Sigmoid colon (tissue), 7 donors: Measurements from ENCODE around the gene COL4A1. TPM values are rescaled to one million over a fixed set of nuclear protein-coding genes. Genes with fewer than 3 reads are reported as not detected.

ENCODE experiments used
- DNase-seq: peaks from one replicate; pipeline ENCODE4 v3.0.0-alpha.2; 2019
- H3K27ac ChIP-seq, 4 donors: fragments of 200-600 bp; sonication (generic); one replicate each; pipeline ENCODE4 v1.5.1; 2016 to 2019; ENCODE audit warnings: mild to moderate bottlenecking in 1 of 4
- H3K27me3 ChIP-seq, 3 donors: fragments of 200-600 bp; sonication (generic); one replicate each; pipeline ENCODE4 v1.5.1; 2019; ENCODE audit warnings: mild to moderate bottlenecking in 1 of 3
- H3K36me3 ChIP-seq, 4 donors: fragments of 200-600 bp; sonication (generic); one replicate each; pipeline ENCODE4 v1.5.1; 2016 to 2019
- H3K4me1 ChIP-seq, 4 donors: fragments of 200-600 bp; sonication (generic); one replicate each; pipeline ENCODE4 v1.5.1; 2017 to 2019
- H3K4me3 ChIP-seq, 4 donors: fragments of 200-600 bp; sonication (generic); one replicate each; pipeline ENCODE4 v1.5.1; 2017 to 2019; ENCODE audit warnings: mild to moderate bottlenecking in 2 of 4, moderate library complexity in 1 of 4
- H3K9me3 ChIP-seq, 4 donors: fragments of 200-600 bp in 3 of 4; sonication (generic) in 3 of 4; one replicate each; pipeline versions ENCODE4 v1.5.1 to v1.6.1; 2013 to 2019
- EP300 ChIP-seq, 4 donors: sonication (generic); formaldehyde crosslinking; IDR thresholded peaks; one replicate each; pipeline ENCODE4 v1.6.1; 2017; ENCODE audit warnings: antibody characterized with exemption in 4 of 4
- POLR2A ChIP-seq, 2 donors: fragments of 450-650 bp; IDR thresholded peaks; one replicate each; pipeline ENCODE4 v1.6.1; 2016; ENCODE audit warnings: antibody characterized with exemption in 2 of 2, mild to moderate bottlenecking in 2 of 2, moderate library complexity in 2 of 2
- POLR2AphosphoS5 ChIP-seq, 4 donors: sonication (generic); formaldehyde crosslinking; IDR thresholded peaks; one replicate each; pipeline ENCODE4 v1.6.1; 2017; ENCODE audit warnings: antibody characterized with exemption in 4 of 4
- WGBS, 2 donors: extraction: QIAGEN DNeasy Blood & Tissue Kit; methylation state at CpG; one replicate each; pipeline ENCODE4 v1.1.7; 2013; 5-methylcytosine and 5-hydroxymethylcytosine counted together
- intact Hi-C: fragments of 100-400 bp; cut with DNase I; formaldehyde crosslinking; loops from one replicate; pipeline ENCODE4 v1.15.1; 2023
- polyA plus RNA-seq, 3 donors: library from polyadenylated mRNA; stranded (reverse); fragments of 200-250 nt; gene quantifications; one replicate each; pipeline ENCODE4 v1.2.3, GENCODE V29; 2013
- total RNA-seq, 4 donors: library from RNA; depleted of rRNA; stranded (reverse); fragments of >200 nt; gene quantifications; one replicate each; pipeline ENCODE4 v1.1.0, GENCODE V29; 2016
- TF ChIP-seq, protein P1 (sequence below), 4 experiments: fragments of 450-650 bp in 3 of 4; fragments of 200-600 bp in 1 of 4; IDR thresholded peaks; one replicate each; pipeline ENCODE4 v1.5.1; 2016 to 2019; ENCODE audit warnings: antibody characterized with exemption in 4 of 4, mild to moderate bottlenecking in 3 of 4, moderate library complexity in 2 of 4
- donor health status: healthy with polysubstance abuse.
- donor health status: Bipolar disorder and iron deficiency.
- donor health status: healthy.

COL4A1 gene
- total and polyA plus RNA-seq, 7 donors = 9.2 to 598 (median 235) TPM

DNA sequence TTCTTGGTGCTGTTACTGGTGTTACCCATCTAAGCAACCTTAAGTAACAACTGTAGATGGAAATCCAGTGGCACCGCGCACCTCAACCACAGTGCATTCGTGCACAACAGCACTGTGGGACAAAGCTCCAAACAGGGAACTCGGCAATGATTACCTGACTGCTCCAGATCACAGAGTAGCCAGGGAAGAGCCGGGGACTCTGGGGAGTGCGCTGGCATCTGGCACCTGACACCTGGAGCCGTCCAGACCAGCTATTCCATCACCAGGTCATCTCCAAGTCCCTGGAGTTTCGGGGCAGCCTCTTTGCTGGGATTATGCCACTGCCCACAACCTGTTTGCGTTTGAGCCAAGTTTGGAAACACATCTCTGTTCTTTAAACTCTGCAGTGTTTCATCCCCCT lies 62.0 kb downstream of the COL4A1 start:
- Histone ChIP-seq H3K27ac (peak overlapping the region; percentile 80 to 97 (median 86)), H3K4me1 (peaks cover 0 to 95% (median 85%) of the 10 kb centered on the region in 4 donors), H3K36me3 (peaks cover 0 to 31% (median 0%) of the 10 kb centered on the region in 4 donors), H3K4me3 (no peak overlapping the region), H3K27me3 (no peaks in the 10 kb centered on the region), H3K9me3 (no peaks in the 10 kb centered on the region)
- 90 to 93% methylated on average over 9 of the region's 9 CpGs for WGBS, 2 donors
- TF ChIP-seq, protein P1, sequence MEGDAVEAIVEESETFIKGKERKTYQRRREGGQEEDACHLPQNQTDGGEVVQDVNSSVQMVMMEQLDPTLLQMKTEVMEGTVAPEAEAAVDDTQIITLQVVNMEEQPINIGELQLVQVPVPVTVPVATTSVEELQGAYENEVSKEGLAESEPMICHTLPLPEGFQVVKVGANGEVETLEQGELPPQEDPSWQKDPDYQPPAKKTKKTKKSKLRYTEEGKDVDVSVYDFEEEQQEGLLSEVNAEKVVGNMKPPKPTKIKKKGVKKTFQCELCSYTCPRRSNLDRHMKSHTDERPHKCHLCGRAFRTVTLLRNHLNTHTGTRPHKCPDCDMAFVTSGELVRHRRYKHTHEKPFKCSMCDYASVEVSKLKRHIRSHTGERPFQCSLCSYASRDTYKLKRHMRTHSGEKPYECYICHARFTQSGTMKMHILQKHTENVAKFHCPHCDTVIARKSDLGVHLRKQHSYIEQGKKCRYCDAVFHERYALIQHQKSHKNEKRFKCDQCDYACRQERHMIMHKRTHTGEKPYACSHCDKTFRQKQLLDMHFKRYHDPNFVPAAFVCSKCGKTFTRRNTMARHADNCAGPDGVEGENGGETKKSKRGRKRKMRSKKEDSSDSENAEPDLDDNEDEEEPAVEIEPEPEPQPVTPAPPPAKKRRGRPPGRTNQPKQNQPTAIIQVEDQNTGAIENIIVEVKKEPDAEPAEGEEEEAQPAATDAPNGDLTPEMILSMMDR (IDR thresholded peaks at IDR 0.05) = no peak
- TF ChIP-seq EP300 (IDR thresholded peaks at IDR 0.05) = no peak
- no peak for TF ChIP-seq POLR2AphosphoS5 (IDR thresholded peaks at IDR 0.05)
- no peak for TF ChIP-seq POLR2A (IDR thresholded peaks at IDR 0.05)
- no peak for DNase-seq
- intact Hi-C loops = no loop called here

DNA sequence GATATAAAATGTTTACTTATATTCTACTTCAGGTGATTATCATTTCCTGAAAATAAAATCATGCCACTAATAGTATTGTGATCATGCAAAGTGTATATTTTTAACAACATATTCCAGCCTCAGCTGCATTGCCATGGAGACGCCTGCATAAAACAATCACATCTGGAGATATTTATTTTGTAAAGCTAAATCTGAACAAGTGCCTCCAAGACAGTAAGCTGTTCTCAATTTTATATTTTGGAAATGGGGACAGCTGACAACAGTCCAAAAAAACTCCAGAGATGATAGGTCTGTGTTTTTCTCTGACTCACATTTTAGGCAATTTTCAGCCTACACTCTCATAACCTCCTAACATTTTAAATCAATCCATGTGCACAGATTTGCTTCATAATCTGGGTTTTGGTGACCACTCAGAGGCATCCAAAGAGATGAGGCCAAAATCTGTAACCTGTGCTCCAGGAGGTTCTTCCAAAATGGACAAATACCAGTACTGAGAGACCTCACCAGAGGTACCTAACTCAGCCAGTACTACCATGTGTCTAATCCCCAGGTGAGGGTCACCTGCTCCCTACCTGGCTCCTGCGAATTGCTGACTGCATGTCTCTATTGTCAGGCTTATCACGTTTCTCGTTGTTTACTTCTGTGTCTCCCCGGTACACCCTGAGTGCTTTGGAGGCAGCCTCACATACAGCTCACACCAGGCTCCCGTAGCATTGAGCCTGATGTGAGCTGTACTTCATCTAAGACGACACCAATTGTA lies 62.7 kb downstream of the COL4A1 start:
- intact Hi-C loops = no loop called here
- Histone ChIP-seq H3K4me3 (no peak overlapping the region), H3K27me3 (no peaks in the 10 kb centered on the region), H3K9me3 (no peaks in the 10 kb centered on the region), H3K4me1 (peaks cover 0 to 95% (median 83%) of the 10 kb centered on the region in 4 donors), H3K27ac (peak overlapping the region; percentile 80 to 97 (median 86)), H3K36me3 (peaks cover 0 to 30% (median 0%) of the 10 kb centered on the region in 4 donors)
- TF ChIP-seq POLR2AphosphoS5 (IDR thresholded peaks at IDR 0.05) (peak in 1 of 4 donors; percentile 41), EP300 (IDR thresholded peaks at IDR 0.05) (no peak)
- DNase-seq = no peak
- WGBS, 2 donors = 74 to 84% methylated on average over 7 of the region's 7 CpGs

GRCh38 chr13:110242615-110243014 lies 64.3 kb downstream of the COL4A1 start:
- peaks cover 0 to 95% (median 84%) of the 10 kb centered on the region in 4 donors for H3K4me1 ChIP-seq

DNA sequence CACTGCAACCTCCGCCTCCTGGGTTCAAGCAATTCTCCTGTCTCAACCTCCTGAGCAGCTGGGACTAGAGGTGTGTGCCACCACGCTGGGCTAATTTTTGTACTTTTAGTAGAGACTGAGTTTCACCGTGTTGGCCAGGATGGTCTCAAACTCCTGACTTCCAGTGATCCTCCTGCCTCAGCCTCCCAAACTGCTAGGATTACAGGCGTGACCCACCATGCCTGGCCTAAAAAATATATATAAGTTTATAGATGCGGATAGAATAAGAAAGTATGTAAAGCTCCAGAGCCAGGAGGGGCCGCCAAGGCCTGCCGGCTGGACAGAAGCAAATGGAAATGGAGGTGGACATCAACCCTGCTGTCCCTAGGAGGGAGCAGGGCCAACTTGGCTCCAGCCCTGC lies 66.0 kb downstream of the COL4A1 start:
- 93 to 97% methylated on average over 7 of the region's 7 CpGs for WGBS, 2 donors
- Histone ChIP-seq H3K36me3 (peaks cover 0 to 26% (median 0%) of the 10 kb centered on the region in 4 donors), H3K27me3 (no peaks in the 10 kb centered on the region), H3K4me3 (no peak overlapping the region), H3K4me1 (peaks cover 0 to 95% (median 86%) of the 10 kb centered on the region in 4 donors), H3K9me3 (no peaks in the 10 kb centered on the region), H3K27ac (peak overlapping the region in 3 of 4 donors; percentile 71 to 97 (median 87))
- no peak for DNase-seq
- no peak for TF ChIP-seq EP300 (IDR thresholded peaks at IDR 0.05)
- TF ChIP-seq, protein P1 (IDR thresholded peaks at IDR 0.05) = no peak
- no peak for TF ChIP-seq POLR2A (IDR thresholded peaks at IDR 0.05)
- no peak for TF ChIP-seq POLR2AphosphoS5 (IDR thresholded peaks at IDR 0.05)
- intact Hi-C loops = no loop called here

More at GRCh38 chr13:110242615-110243014, 64.3 kb downstream of the COL4A1 start:
- Histone ChIP-seq H3K9me3 (no peaks in the 10 kb centered on the region), H3K36me3 (peaks cover 0 to 21% (median 0%) of the 10 kb centered on the region in 4 donors), H3K27me3 (no peaks in the 10 kb centered on the region), H3K27ac (peak overlapping the region; percentile 38 to 97 (median 84)), H3K4me3 (no peak overlapping the region)
- no peak for DNase-seq
- intact Hi-C loops = no loop called here
- TF ChIP-seq, protein P1 (IDR thresholded peaks at IDR 0.05) = no peak
- no peak for TF ChIP-seq EP300 (IDR thresholded peaks at IDR 0.05)
- TF ChIP-seq POLR2AphosphoS5 (IDR thresholded peaks at IDR 0.05) = no peak
- TF ChIP-seq POLR2A (IDR thresholded peaks at IDR 0.05) = no peak
- 88 to 91% methylated on average over 4 of the region's 4 CpGs for WGBS, 2 donors

DNA sequence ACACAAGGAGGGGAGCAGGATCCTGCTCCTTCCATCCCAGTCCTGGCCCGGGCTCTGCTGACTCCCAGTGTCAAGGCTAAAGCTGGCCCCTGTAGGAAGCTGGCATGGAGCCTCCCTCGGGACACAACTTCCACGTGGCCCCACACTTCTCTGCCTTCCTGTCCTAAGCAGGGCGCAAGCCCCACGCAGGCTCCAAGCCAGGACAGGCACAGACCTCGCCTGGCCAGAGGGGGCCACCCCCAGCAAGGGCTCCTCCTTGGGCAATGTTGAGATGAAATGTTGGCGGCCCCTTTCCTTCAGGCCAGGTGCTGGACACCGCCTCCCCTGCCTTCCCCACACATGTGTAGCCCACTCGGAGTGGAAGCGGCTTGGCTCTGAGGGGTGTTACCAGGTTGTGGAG lies 66.6 kb downstream of the COL4A1 start:
- H3K9me3 ChIP-seq = no peaks in the 10 kb centered on the region
- H3K27ac ChIP-seq = peak overlapping the region; percentile 71 to 97 (median 82)
- no peak overlapping the region for H3K4me3 ChIP-seq
- H3K36me3 ChIP-seq = peaks cover 0 to 26% (median 0%) of the 10 kb centered on the region in 4 donors
- 82 to 89% methylated on average over 10 of the region's 10 CpGs for WGBS, 2 donors
- peaks cover 0 to 90% (median 81%) of the 10 kb centered on the region in 4 donors for H3K4me1 ChIP-seq
- TF ChIP-seq, protein P1 (IDR thresholded peaks at IDR 0.05) = no peak
- TF ChIP-seq POLR2AphosphoS5 (IDR thresholded peaks at IDR 0.05) (no peak), POLR2A (IDR thresholded peaks at IDR 0.05) (no peak), EP300 (IDR thresholded peaks at IDR 0.05) (no peak)
- DNase-seq = no peak
- H3K27me3 ChIP-seq = no peaks in the 10 kb centered on the region
- intact Hi-C loops = no loop called here
